WTC11 (cell line): ENCODE data around the gene G6PC3.

ENCODE experiments used
- CREB1 ChIP-seq: sonication (generic); formaldehyde crosslinking; IDR thresholded peaks from 2 replicates; pipeline ENCODE4 v1.8.0; 2023; ENCODE audit warnings: mild to moderate bottlenecking, missing genetic modification reagents
- CREM ChIP-seq: sonication (generic); formaldehyde crosslinking; IDR thresholded peaks from 2 replicates; pipeline ENCODE4 v1.8.1; 2022; ENCODE audit warnings: mild to moderate bottlenecking, missing genetic modification reagents, moderate library complexity
- GABPB1 ChIP-seq: sonication (generic); formaldehyde crosslinking; IDR thresholded peaks from 2 replicates; pipeline ENCODE4 v1.8.1; 2023; ENCODE audit warnings: mild to moderate bottlenecking, missing genetic modification reagents
- KAT7 ChIP-seq: sonication (generic); formaldehyde crosslinking; IDR thresholded peaks from 2 replicates; pipeline ENCODE4 v1.8.1; 2023; ENCODE audit warnings: missing genetic modification reagents, mild to moderate bottlenecking, borderline replicate concordance
- NFYB ChIP-seq: sonication (generic); formaldehyde crosslinking; conservative IDR thresholded peaks from 2 replicates; pipeline ENCODE4 v1.8.0; 2022; ENCODE audit warnings: low read depth, missing genetic modification reagents
- NR3C1 ChIP-seq: sonication (generic); formaldehyde crosslinking; conservative IDR thresholded peaks from 2 replicates; pipeline ENCODE4 v1.8.1; 2023; ENCODE audit warnings: low read depth, mild to moderate bottlenecking, missing genetic modification reagents
- SP1 ChIP-seq: sonication (generic); formaldehyde crosslinking; conservative IDR thresholded peaks from 2 replicates; pipeline ENCODE4 v1.8.1; 2022; ENCODE audit warnings: missing genetic modification reagents
- TEAD1 ChIP-seq: sonication (generic); formaldehyde crosslinking; IDR thresholded peaks from 2 replicates; pipeline ENCODE4 v1.8.0; 2022; ENCODE audit warnings: mild to moderate bottlenecking, missing genetic modification reagents
- TF ChIP-seq, protein P1 (sequence below): fragments of 250-450 bp; sonication (Bioruptor Pico); IDR thresholded peaks from 2 replicates; pipeline ENCODE4 v1.8.0; 2021; ENCODE audit warnings: mild to moderate bottlenecking
- TF ChIP-seq, protein P2 (sequence below): fragments of 200-600 bp; IDR thresholded peaks from 2 replicates; pipeline ENCODE4 v1.8.0; 2022; ENCODE audit warnings: antibody characterized with exemption
- TF ChIP-seq, protein P3 (sequence below): sonication (generic); formaldehyde crosslinking; IDR thresholded peaks from 2 replicates; pipeline ENCODE4 v1.8.0; 2023; ENCODE audit warnings: missing genetic modification reagents
- TF ChIP-seq, protein P4 (sequence below): sonication (generic); formaldehyde crosslinking; IDR thresholded peaks from 2 replicates; pipeline ENCODE4 v1.8.0; 2022; ENCODE audit warnings: missing genetic modification reagents
- TF ChIP-seq, protein P5 (sequence below): sonication (generic); formaldehyde crosslinking; IDR thresholded peaks from 2 replicates; pipeline ENCODE4 v1.8.0; 2022; ENCODE audit warnings: mild to moderate bottlenecking, missing genetic modification reagents
- TF ChIP-seq, protein P6 (sequence below): sonication (generic); formaldehyde crosslinking; IDR thresholded peaks from 2 replicates; pipeline ENCODE4 v1.8.1; 2023; ENCODE audit warnings: mild to moderate bottlenecking, missing genetic modification reagents

DNA sequence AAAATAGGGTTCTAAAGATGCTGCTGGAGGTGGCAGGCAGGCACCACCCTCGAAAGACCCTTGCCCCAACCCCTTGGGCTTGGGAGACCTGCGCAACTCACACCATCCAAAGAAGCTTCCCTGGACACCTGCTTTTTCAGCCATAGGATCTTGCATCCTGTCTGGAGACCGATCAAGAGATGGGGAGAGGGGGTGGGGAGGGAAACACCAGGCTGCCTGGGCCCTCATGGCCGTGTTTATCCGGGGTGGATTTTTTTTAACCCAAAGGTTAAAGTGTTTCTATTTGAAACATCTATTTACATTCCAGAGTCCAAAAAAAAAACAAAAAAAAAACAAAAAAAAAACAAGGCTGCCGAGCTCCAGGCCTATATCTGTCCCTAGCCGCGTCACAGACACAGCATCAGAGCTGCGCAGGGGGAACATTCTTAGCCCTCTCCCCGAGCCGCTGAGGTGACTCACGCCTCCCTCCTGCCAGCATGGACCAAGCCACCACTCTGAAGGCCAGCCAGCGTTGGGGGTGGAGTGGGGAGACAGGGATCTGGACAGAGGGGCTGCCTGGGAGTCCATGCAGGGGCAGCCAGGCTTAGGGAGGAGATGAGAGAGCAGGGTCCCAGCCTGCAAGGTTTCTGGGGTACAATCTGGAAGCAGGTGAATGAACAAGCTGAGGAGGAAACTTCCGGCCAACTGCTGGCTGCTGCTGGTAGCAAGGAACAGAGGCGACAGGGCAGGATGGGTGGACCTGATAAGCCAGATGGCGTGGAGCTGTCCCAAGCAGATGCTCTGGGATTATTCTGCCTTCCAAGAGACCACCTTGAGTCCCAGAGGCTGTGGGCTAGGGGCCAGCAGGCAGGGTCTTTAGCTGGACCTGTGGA lies 38.1 kb downstream of the G6PC3 start:
- TF ChIP-seq, protein P1, sequence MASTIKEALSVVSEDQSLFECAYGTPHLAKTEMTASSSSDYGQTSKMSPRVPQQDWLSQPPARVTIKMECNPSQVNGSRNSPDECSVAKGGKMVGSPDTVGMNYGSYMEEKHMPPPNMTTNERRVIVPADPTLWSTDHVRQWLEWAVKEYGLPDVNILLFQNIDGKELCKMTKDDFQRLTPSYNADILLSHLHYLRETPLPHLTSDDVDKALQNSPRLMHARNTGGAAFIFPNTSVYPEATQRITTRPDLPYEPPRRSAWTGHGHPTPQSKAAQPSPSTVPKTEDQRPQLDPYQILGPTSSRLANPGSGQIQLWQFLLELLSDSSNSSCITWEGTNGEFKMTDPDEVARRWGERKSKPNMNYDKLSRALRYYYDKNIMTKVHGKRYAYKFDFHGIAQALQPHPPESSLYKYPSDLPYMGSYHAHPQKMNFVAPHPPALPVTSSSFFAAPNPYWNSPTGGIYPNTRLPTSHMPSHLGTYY: no peak
- no peak for TF ChIP-seq CREM
- TF ChIP-seq, protein P2, sequence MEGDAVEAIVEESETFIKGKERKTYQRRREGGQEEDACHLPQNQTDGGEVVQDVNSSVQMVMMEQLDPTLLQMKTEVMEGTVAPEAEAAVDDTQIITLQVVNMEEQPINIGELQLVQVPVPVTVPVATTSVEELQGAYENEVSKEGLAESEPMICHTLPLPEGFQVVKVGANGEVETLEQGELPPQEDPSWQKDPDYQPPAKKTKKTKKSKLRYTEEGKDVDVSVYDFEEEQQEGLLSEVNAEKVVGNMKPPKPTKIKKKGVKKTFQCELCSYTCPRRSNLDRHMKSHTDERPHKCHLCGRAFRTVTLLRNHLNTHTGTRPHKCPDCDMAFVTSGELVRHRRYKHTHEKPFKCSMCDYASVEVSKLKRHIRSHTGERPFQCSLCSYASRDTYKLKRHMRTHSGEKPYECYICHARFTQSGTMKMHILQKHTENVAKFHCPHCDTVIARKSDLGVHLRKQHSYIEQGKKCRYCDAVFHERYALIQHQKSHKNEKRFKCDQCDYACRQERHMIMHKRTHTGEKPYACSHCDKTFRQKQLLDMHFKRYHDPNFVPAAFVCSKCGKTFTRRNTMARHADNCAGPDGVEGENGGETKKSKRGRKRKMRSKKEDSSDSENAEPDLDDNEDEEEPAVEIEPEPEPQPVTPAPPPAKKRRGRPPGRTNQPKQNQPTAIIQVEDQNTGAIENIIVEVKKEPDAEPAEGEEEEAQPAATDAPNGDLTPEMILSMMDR: no peak
- TF ChIP-seq, protein P3, sequence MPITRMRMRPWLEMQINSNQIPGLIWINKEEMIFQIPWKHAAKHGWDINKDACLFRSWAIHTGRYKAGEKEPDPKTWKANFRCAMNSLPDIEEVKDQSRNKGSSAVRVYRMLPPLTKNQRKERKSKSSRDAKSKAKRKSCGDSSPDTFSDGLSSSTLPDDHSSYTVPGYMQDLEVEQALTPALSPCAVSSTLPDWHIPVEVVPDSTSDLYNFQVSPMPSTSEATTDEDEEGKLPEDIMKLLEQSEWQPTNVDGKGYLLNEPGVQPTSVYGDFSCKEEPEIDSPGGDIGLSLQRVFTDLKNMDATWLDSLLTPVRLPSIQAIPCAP: no peak
- no peak for TF ChIP-seq KAT7 (CRISPR knock-in tag)
- no peak for TF ChIP-seq CREB1 (CRISPR knock-in tag)
- TF ChIP-seq, protein P4, sequence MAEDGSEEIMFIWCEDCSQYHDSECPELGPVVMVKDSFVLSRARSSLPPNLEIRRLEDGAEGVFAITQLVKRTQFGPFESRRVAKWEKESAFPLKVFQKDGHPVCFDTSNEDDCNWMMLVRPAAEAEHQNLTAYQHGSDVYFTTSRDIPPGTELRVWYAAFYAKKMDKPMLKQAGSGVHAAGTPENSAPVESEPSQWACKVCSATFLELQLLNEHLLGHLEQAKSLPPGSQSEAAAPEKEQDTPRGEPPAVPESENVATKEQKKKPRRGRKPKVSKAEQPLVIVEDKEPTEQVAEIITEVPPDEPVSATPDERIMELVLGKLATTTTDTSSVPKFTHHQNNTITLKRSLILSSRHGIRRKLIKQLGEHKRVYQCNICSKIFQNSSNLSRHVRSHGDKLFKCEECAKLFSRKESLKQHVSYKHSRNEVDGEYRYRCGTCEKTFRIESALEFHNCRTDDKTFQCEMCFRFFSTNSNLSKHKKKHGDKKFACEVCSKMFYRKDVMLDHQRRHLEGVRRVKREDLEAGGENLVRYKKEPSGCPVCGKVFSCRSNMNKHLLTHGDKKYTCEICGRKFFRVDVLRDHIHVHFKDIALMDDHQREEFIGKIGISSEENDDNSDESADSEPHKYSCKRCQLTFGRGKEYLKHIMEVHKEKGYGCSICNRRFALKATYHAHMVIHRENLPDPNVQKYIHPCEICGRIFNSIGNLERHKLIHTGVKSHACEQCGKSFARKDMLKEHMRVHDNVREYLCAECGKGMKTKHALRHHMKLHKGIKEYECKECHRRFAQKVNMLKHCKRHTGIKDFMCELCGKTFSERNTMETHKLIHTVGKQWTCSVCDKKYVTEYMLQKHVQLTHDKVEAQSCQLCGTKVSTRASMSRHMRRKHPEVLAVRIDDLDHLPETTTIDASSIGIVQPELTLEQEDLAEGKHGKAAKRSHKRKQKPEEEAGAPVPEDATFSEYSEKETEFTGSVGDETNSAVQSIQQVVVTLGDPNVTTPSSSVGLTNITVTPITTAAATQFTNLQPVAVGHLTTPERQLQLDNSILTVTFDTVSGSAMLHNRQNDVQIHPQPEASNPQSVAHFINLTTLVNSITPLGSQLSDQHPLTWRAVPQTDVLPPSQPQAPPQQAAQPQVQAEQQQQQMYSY: no peak
- no peak for TF ChIP-seq GABPB1 (CRISPR knock-in tag)
- TF ChIP-seq NFYB: no peak
- TF ChIP-seq TEAD1: no peak
- TF ChIP-seq, protein P5, sequence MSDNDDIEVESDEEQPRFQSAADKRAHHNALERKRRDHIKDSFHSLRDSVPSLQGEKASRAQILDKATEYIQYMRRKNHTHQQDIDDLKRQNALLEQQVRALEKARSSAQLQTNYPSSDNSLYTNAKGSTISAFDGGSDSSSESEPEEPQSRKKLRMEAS (CRISPR knock-in tag): no peak
- TF ChIP-seq, protein P6, sequence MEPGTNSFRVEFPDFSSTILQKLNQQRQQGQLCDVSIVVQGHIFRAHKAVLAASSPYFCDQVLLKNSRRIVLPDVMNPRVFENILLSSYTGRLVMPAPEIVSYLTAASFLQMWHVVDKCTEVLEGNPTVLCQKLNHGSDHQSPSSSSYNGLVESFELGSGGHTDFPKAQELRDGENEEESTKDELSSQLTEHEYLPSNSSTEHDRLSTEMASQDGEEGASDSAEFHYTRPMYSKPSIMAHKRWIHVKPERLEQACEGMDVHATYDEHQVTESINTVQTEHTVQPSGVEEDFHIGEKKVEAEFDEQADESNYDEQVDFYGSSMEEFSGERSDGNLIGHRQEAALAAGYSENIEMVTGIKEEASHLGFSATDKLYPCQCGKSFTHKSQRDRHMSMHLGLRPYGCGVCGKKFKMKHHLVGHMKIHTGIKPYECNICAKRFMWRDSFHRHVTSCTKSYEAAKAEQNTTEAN (CRISPR knock-in tag): no peak
- TF ChIP-seq SP1 (CRISPR knock-in tag): no peak
- no peak for TF ChIP-seq NR3C1 (CRISPR knock-in tag)
